ENCODE data around the gene DIPK1B. TPM values are rescaled to one million over a fixed set of nuclear protein-coding genes. Genes with fewer than 3 reads are reported as not detected.

Gene DIPK1B
- total and polyA plus RNA-seq, 2 experiments from 2014 or later: 18.7 to 60.0 TPM

- no peak for DNase-seq (ENCODE audit: low spot score)
- Histone ChIP-seq H3K4me3 (no peak overlapping the region), H3K27ac (ENCODE audit: low read depth) (no peak overlapping the region), H3K36me3 (ENCODE audit: insufficient read depth) (no peaks in the 10 kb centered on the region), H4K20me1 (replicated peaks; ENCODE audit: insufficient read depth) (no peaks in the 10 kb centered on the region), H3K79me2 (replicated peaks; ENCODE audit: insufficient read depth) (no peaks in the 10 kb centered on the region), H3K27me3 (ENCODE audit: insufficient read depth) (no peaks in the 10 kb centered on the region), H3K9me2 (ENCODE audit: insufficient read depth) (no peaks in the 10 kb centered on the region), H3K4me2 (no peak overlapping the region), H3F3A (replicated peaks; ENCODE audit: low read depth) (0 out of 2 replicates have a peak, but pooled peaks cover 3% of the 10 kb centered on the region), H2AFZ (no peak overlapping the region), H3K4me1 (ENCODE audit: insufficient read depth) (no peaks in the 10 kb centered on the region; the same call in 1 of the 2 replicates)
- no peak overlapping the region; the same call in 2 of the 3 replicates for H3K4me3 Mint-ChIP-seq
- H3K4me1 Mint-ChIP-seq: peaks cover 8% of the 10 kb centered on the region
- ATAC-seq: peak; percentile 7; the same call in 2 of the 3 replicates
- TF ChIP-seq ZNF331 (CRISPR knock-in tag; IDR thresholded peaks at IDR 0.05; ENCODE audit: low read depth) (no peak), ZNF114 (CRISPR knock-in tag; IDR thresholded peaks at IDR 0.05) (no peak), ETS1 (IDR thresholded peaks at IDR 0.05) (no peak), POLR2AphosphoS5 (IDR thresholded peaks at IDR 0.05; ENCODE audit: low read depth) (no peak), NANOG (IDR thresholded peaks at IDR 0.05; ENCODE audit: borderline replicate concordance) (no peak), EZH2phosphoT487 (IDR thresholded peaks at IDR 0.05; ENCODE audit: unreplicated experiment) (no peak), CREB1 (CRISPR knock-in tag; IDR thresholded peaks at IDR 0.05; ENCODE audit: low read depth) (no peak), JUNB (IDR thresholded peaks at IDR 0.05; ENCODE audit: unreplicated experiment) (no peak), EZH2 (IDR thresholded peaks at IDR 0.05; ENCODE audit: low read depth, unreplicated experiment) (no peak), CTCF (conservative IDR thresholded peaks at IDR 0.05; ENCODE audit: low read depth in 2 of 2) (no peak), STAT1 (IDR thresholded peaks at IDR 0.05; ENCODE audit: unreplicated experiment) (no peak)
- TF ChIP-seq, protein P1, sequence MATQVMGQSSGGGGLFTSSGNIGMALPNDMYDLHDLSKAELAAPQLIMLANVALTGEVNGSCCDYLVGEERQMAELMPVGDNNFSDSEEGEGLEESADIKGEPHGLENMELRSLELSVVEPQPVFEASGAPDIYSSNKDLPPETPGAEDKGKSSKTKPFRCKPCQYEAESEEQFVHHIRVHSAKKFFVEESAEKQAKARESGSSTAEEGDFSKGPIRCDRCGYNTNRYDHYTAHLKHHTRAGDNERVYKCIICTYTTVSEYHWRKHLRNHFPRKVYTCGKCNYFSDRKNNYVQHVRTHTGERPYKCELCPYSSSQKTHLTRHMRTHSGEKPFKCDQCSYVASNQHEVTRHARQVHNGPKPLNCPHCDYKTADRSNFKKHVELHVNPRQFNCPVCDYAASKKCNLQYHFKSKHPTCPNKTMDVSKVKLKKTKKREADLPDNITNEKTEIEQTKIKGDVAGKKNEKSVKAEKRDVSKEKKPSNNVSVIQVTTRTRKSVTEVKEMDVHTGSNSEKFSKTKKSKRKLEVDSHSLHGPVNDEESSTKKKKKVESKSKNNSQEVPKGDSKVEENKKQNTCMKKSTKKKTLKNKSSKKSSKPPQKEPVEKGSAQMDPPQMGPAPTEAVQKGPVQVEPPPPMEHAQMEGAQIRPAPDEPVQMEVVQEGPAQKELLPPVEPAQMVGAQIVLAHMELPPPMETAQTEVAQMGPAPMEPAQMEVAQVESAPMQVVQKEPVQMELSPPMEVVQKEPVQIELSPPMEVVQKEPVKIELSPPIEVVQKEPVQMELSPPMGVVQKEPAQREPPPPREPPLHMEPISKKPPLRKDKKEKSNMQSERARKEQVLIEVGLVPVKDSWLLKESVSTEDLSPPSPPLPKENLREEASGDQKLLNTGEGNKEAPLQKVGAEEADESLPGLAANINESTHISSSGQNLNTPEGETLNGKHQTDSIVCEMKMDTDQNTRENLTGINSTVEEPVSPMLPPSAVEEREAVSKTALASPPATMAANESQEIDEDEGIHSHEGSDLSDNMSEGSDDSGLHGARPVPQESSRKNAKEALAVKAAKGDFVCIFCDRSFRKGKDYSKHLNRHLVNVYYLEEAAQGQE (IDR thresholded peaks at IDR 0.05; ENCODE audit: unreplicated experiment): no peak
- TF ChIP-seq, protein P2, sequence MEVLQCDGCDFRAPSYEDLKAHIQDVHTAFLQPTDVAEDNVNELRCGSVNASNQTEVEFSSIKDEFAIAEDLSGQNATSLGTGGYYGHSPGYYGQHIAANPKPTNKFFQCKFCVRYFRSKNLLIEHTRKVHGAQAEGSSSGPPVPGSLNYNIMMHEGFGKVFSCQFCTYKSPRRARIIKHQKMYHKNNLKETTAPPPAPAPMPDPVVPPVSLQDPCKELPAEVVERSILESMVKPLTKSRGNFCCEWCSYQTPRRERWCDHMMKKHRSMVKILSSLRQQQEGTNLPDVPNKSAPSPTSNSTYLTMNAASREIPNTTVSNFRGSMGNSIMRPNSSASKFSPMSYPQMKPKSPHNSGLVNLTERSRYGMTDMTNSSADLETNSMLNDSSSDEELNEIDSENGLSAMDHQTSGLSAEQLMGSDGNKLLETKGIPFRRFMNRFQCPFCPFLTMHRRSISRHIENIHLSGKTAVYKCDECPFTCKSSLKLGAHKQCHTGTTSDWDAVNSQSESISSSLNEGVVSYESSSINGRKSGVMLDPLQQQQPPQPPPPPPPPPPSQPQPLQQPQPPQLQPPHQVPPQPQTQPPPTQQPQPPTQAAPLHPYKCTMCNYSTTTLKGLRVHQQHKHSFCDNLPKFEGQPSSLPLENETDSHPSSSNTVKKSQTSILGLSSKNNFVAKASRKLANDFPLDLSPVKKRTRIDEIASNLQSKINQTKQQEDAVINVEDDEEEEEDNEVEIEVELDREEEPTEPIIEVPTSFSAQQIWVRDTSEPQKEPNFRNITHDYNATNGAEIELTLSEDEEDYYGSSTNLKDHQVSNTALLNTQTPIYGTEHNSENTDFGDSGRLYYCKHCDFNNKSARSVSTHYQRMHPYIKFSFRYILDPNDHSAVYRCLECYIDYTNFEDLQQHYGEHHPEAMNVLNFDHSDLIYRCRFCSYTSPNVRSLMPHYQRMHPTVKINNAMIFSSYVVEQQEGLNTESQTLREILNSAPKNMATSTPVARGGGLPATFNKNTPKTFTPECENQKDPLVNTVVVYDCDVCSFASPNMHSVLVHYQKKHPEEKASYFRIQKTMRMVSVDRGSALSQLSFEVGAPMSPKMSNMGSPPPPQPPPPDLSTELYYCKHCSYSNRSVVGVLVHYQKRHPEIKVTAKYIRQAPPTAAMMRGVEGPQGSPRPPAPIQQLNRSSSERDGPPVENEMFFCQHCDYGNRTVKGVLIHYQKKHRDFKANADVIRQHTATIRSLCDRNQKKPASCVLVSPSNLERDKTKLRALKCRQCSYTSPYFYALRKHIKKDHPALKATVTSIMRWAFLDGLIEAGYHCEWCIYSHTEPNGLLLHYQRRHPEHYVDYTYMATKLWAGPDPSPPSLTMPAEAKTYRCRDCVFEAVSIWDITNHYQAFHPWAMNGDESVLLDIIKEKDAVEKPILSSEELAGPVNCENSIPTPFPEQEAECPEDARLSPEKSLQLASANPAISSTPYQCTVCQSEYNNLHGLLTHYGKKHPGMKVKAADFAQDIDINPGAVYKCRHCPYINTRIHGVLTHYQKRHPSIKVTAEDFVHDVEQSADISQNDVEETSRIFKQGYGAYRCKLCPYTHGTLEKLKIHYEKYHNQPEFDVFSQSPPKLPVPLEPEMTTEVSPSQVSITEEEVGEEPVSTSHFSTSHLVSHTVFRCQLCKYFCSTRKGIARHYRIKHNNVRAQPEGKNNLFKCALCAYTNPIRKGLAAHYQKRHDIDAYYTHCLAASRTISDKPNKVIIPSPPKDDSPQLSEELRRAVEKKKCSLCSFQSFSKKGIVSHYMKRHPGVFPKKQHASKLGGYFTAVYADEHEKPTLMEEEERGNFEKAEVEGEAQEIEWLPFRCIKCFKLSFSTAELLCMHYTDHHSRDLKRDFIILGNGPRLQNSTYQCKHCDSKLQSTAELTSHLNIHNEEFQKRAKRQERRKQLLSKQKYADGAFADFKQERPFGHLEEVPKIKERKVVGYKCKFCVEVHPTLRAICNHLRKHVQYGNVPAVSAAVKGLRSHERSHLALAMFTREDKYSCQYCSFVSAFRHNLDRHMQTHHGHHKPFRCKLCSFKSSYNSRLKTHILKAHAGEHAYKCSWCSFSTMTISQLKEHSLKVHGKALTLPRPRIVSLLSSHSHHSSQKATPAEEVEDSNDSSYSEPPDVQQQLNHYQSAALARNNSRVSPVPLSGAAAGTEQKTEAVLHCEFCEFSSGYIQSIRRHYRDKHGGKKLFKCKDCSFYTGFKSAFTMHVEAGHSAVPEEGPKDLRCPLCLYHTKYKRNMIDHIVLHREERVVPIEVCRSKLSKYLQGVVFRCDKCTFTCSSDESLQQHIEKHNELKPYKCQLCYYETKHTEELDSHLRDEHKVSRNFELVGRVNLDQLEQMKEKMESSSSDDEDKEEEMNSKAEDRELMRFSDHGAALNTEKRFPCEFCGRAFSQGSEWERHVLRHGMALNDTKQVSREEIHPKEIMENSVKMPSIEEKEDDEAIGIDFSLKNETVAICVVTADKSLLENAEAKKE (CRISPR knock-in tag; IDR thresholded peaks at IDR 0.05): no peak
- H3K27me3 Mint-ChIP-seq (ENCODE audit: insufficient read depth, low read depth, poor library complexity): peaks cover 19% of the 10 kb centered on the region
- no peaks in the 10 kb centered on the region for H3K36me3 Mint-ChIP-seq (ENCODE audit: low read depth)
- no peak overlapping the region for H3K27ac Mint-ChIP-seq
- H3K9me3 Mint-ChIP-seq: no peaks in the 10 kb centered on the region
These were observed 18.7 kb upstream of the DIPK1B start for GRCh38 chr9:136693490-136694162.

Measured in GM23338 (cell line).